ENCODE measurements around the gene GPR135. TPM values are rescaled to one million over a fixed set of nuclear protein-coding genes. Genes with fewer than 3 reads are reported as not detected.
"Not testable (repeated sequence)": the region's sequence is repeated elsewhere in the genome, so short reads cannot be mapped to it uniquely, and the experiment has no call there.

Gene GPR135
- total and polyA plus RNA-seq, 3 experiments from 2014 or later, result 0.64 to 0.90 (median 0.73) TPM

DNA sequence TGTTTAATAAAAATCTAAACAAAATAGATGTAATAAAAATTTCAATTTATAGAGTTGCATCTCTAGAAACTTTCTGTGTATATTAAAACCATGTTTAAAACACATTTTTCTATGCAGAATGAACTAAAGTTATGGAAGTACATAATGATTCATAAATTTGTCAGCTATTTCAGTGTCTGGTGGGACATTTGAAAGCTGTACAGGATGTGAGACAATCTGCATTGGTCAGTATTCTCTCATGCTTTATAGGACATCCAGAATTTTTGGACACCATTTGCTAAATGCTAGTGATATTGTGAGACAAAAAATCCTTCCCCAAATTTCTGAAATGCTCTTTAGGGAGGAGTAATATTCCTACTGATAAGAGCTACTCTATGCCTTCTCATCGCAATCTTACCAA lies 13.3 kb downstream of the GPR135 start:
- H3K4me3 ChIP-seq (ENCODE audit: low read length), result no peak overlapping the region
- ChIA-PET POLR2A (no interaction called here), CTCF (interaction anchor here (1.2 kb wide), 1 partner anchor 9 kb away, joined by 3 read pairs; no protein-coding TSS in a partner anchor)
- H3K4me1 ChIP-seq (ENCODE audit: insufficient read depth, low read length), result no peaks in the 10 kb centered on the region
- Mint-ChIP-seq H3K27me3 (peaks cover 1% of the 10 kb centered on the region in 2 donors), H3K9me3 (no peaks in the 10 kb centered on the region), H3K4me1 (no peaks in the 10 kb centered on the region), H3K36me3 (peaks cover 7 to 22% (median 10%) of the 10 kb centered on the region in 3 donors), H3K27ac (no peak overlapping the region), H3K4me3 (no peak overlapping the region)
- H3K9me3 ChIP-seq (ENCODE audit: low read length), result no peaks in the 10 kb centered on the region
- H3K27ac ChIP-seq (ENCODE audit: low read depth, low read length), result no peak overlapping the region
- H3K27me3 ChIP-seq (ENCODE audit: insufficient read depth, low read length, poor library complexity, severe bottlenecking), result no peaks in the 10 kb centered on the region
- H3K36me3 ChIP-seq (ENCODE audit: insufficient read depth, low read length), result no peaks in the 10 kb centered on the region
- DNase-seq, result no peak

GRCh38 chr14:59450716-59451115 lies 14.5 kb downstream of the GPR135 start:
- H3K4me3 Mint-ChIP-seq, result no peak overlapping the region
- ChIA-PET CTCF (interaction anchor here (1.2 kb wide), 1 partner anchor 10 kb away, joined by 3 read pairs; no protein-coding TSS in a partner anchor), POLR2A (no interaction called here)
- Histone ChIP-seq H3K4me3 (ENCODE audit: low read length) (no peak overlapping the region), H3K27ac (ENCODE audit: low read depth, low read length) (no peak overlapping the region), H3K36me3 (ENCODE audit: insufficient read depth, low read length) (no peaks in the 10 kb centered on the region), H3K9me3 (ENCODE audit: low read length) (no peaks in the 10 kb centered on the region), H3K4me1 (ENCODE audit: insufficient read depth, low read length) (no peaks in the 10 kb centered on the region), H3K27me3 (ENCODE audit: insufficient read depth, low read length, poor library complexity, severe bottlenecking) (no peaks in the 10 kb centered on the region)
- no peaks in the 10 kb centered on the region for H3K9me3 Mint-ChIP-seq
- H3K27ac Mint-ChIP-seq, result no peak overlapping the region
- H3K36me3 Mint-ChIP-seq, result peaks cover 4 to 14% (median 5%) of the 10 kb centered on the region in 3 donors
- no peaks in the 10 kb centered on the region for H3K4me1 Mint-ChIP-seq
- H3K27me3 Mint-ChIP-seq, result no peaks in the 10 kb centered on the region
- no peak for DNase-seq

DNA sequence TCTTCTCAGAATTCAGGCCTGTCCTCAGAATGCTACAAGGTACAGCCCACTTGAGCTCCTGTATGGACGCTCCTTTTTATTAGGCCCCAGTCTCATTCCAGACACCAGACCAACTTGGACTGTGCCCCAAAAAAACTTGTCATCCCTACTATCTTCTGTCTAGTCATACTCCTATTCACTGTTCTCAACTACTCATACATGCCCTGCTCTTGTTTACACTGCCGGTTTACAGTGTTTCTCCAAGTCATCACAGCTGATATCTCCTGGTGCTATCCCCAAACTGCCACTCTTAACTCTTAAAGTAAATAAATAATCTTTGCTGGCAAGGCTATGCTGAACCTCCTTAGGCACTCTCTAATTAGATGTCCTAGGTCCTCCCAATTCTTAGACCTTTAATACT lies 16.5 kb downstream of the GPR135 start:
- H3K4me3 Mint-ChIP-seq; H3K9me3 ChIP-seq (ENCODE audit: low read length); H3K4me3 ChIP-seq (ENCODE audit: low read length); H3K27ac ChIP-seq (ENCODE audit: low read depth, low read length); H3K36me3 ChIP-seq (ENCODE audit: insufficient read depth, low read length); H3K9me3 Mint-ChIP-seq; H3K27me3 ChIP-seq (ENCODE audit: insufficient read depth, low read length, poor library complexity, severe bottlenecking); H3K4me1 Mint-ChIP-seq; DNase-seq; H3K4me1 ChIP-seq (ENCODE audit: insufficient read depth, low read length); POLR2A ChIA-PET; CTCF ChIA-PET; H3K36me3 Mint-ChIP-seq; H3K27me3 Mint-ChIP-seq; H3K27ac Mint-ChIP-seq: not testable (repeated sequence)

GRCh38 chr14:59439256-59439965 lies 25.8 kb downstream of the GPR135 start:
- Histone ChIP-seq H3K9me3 (ENCODE audit: low read length) (no peaks in the 10 kb centered on the region), H3K36me3 (ENCODE audit: insufficient read depth, low read length) (no peaks in the 10 kb centered on the region), H3K27ac (ENCODE audit: low read depth, low read length) (no peak overlapping the region), H3K4me3 (ENCODE audit: low read length) (no peak overlapping the region), H3K4me1 (ENCODE audit: insufficient read depth, low read length) (no peaks in the 10 kb centered on the region), H3K27me3 (ENCODE audit: insufficient read depth, low read length, poor library complexity, severe bottlenecking) (no peaks in the 10 kb centered on the region)
- H3K4me3 Mint-ChIP-seq, result no peak overlapping the region
- no peaks in the 10 kb centered on the region for H3K4me1 Mint-ChIP-seq
- peaks cover 0 to 2% (median 0%) of the 10 kb centered on the region in 3 donors for H3K36me3 Mint-ChIP-seq
- ChIA-PET POLR2A (no interaction called here), CTCF (interaction anchor here (0.9 to 1.5 kb wide), 2 partner anchors 11 to 310 kb away, joined by 3 to 4 read pairs; no protein-coding TSS in a partner anchor)
- H3K27ac Mint-ChIP-seq, result no peak overlapping the region
- H3K27me3 Mint-ChIP-seq, result no peaks in the 10 kb centered on the region
- no peaks in the 10 kb centered on the region for H3K9me3 Mint-ChIP-seq
- no peak for DNase-seq

- peaks cover 0 to under 1% (median 0%) of the 10 kb centered on the region in 3 donors for H3K36me3 Mint-ChIP-seq
- Histone ChIP-seq H3K9me3 (ENCODE audit: low read length) (no peaks in the 10 kb centered on the region), H3K27me3 (ENCODE audit: insufficient read depth, low read length, poor library complexity, severe bottlenecking) (no peaks in the 10 kb centered on the region), H3K27ac (ENCODE audit: low read depth, low read length) (no peak overlapping the region), H3K4me1 (ENCODE audit: insufficient read depth, low read length) (no peaks in the 10 kb centered on the region), H3K36me3 (ENCODE audit: insufficient read depth, low read length) (no peaks in the 10 kb centered on the region), H3K4me3 (ENCODE audit: low read length) (no peak overlapping the region)
- no peaks in the 10 kb centered on the region for H3K4me1 Mint-ChIP-seq
- no peaks in the 10 kb centered on the region for H3K9me3 Mint-ChIP-seq
- ChIA-PET CTCF (interaction anchor here (1.5 kb wide), 1 partner anchor 10 kb away, joined by 4 read pairs; no protein-coding TSS in a partner anchor), POLR2A (no interaction called here)
- H3K4me3 Mint-ChIP-seq, result no peak overlapping the region
- no peak for DNase-seq
- no peak overlapping the region for H3K27ac Mint-ChIP-seq
- H3K27me3 Mint-ChIP-seq, result no peaks in the 10 kb centered on the region
Observed at GRCh38 chr14:59438195-59438647, 27.0 kb downstream of the GPR135 start.

GRCh38 chr14:59435987-59436386 lies 29.2 kb downstream of the GPR135 start:
- no peaks in the 10 kb centered on the region for H3K36me3 Mint-ChIP-seq
- H3K4me3 Mint-ChIP-seq, result no peak overlapping the region
- H3K9me3 Mint-ChIP-seq, result no peaks in the 10 kb centered on the region
- Histone ChIP-seq H3K27ac (ENCODE audit: low read depth, low read length) (no peak overlapping the region), H3K4me1 (ENCODE audit: insufficient read depth, low read length) (no peaks in the 10 kb centered on the region), H3K36me3 (ENCODE audit: insufficient read depth, low read length) (no peaks in the 10 kb centered on the region), H3K9me3 (ENCODE audit: low read length) (no peaks in the 10 kb centered on the region), H3K4me3 (ENCODE audit: low read length) (no peak overlapping the region), H3K27me3 (ENCODE audit: insufficient read depth, low read length, poor library complexity, severe bottlenecking) (no peaks in the 10 kb centered on the region)
- no peak for DNase-seq
- no peaks in the 10 kb centered on the region for H3K4me1 Mint-ChIP-seq
- ChIA-PET POLR2A (no interaction called here), CTCF (interaction anchor here (1.1 kb wide), 1 partner anchor 307 kb away, joined by 3 read pairs; no protein-coding TSS in a partner anchor)
- no peaks in the 10 kb centered on the region for H3K27me3 Mint-ChIP-seq
- H3K27ac Mint-ChIP-seq, result no peak overlapping the region

- POLR2A ChIA-PET, result no interaction called here
- Histone ChIP-seq H3K27me3 (ENCODE audit: insufficient read depth, low read length, poor library complexity, severe bottlenecking) (no peaks in the 10 kb centered on the region), H3K4me1 (ENCODE audit: insufficient read depth, low read length) (no peaks in the 10 kb centered on the region), H3K36me3 (ENCODE audit: insufficient read depth, low read length) (no peaks in the 10 kb centered on the region), H3K27ac (ENCODE audit: low read depth, low read length) (no peak overlapping the region), H3K4me3 (ENCODE audit: low read length) (no peak overlapping the region), H3K9me3 (ENCODE audit: low read length) (no peaks in the 10 kb centered on the region)
- DNase-seq, result no peak
- peaks cover 0 to 3% of the 10 kb centered on the region in 2 donors for H3K27me3 Mint-ChIP-seq
- CTCF ChIA-PET, result no interaction called here
- no peaks in the 10 kb centered on the region for H3K9me3 Mint-ChIP-seq
- no peak overlapping the region for H3K4me3 Mint-ChIP-seq
- H3K4me1 Mint-ChIP-seq, result no peaks in the 10 kb centered on the region
- no peak overlapping the region for H3K27ac Mint-ChIP-seq
- H3K36me3 Mint-ChIP-seq, result no peaks in the 10 kb centered on the region
Observed at GRCh38 chr14:59435101-59435500, 30.1 kb downstream of the GPR135 start.

- H3K4me1 Mint-ChIP-seq, result no peaks in the 10 kb centered on the region
Observed at GRCh38 chr14:59429790-59430189, 35.4 kb downstream of the GPR135 start.

More at GRCh38 chr14:59429790-59430189, 35.4 kb downstream of the GPR135 start:
- Histone ChIP-seq H3K27me3 (ENCODE audit: insufficient read depth, low read length, poor library complexity, severe bottlenecking) (no peaks in the 10 kb centered on the region), H3K9me3 (ENCODE audit: low read length) (no peaks in the 10 kb centered on the region), H3K27ac (ENCODE audit: low read depth, low read length) (no peak overlapping the region), H3K36me3 (ENCODE audit: insufficient read depth, low read length) (no peaks in the 10 kb centered on the region), H3K4me1 (ENCODE audit: insufficient read depth, low read length) (no peaks in the 10 kb centered on the region), H3K4me3 (ENCODE audit: low read length) (no peak overlapping the region)
- H3K4me3 Mint-ChIP-seq, result no peak overlapping the region
- H3K27me3 Mint-ChIP-seq, result peaks cover 4 to 7% of the 10 kb centered on the region in 2 donors
- no peak overlapping the region for H3K27ac Mint-ChIP-seq
- no peak for DNase-seq
- CTCF ChIA-PET, result interaction anchor here (0.9 kb wide), 1 partner anchor 14 kb away, joined by 3 read pairs; no protein-coding TSS in a partner anchor
- H3K9me3 Mint-ChIP-seq, result no peaks in the 10 kb centered on the region
- POLR2A ChIA-PET, result no interaction called here
- no peaks in the 10 kb centered on the region for H3K36me3 Mint-ChIP-seq

All from CD8-positive, alpha-beta memory T cell (primary cell).